HG03439 (cell line): Measurements from ENCODE around the gene CEP57.
"Not testable (repeated sequence)": the region's sequence is repeated elsewhere in the genome, so short reads cannot be mapped to it uniquely, and the experiment has no call there.

Source experiments
- ATAC-seq: cut with Tn5 transposase; IDR thresholded peaks from one replicate; pipeline ENCODE4 v1.9.1; 2021; ENCODE audit warnings: mild to moderate bottlenecking, moderate library complexity; ENCODE audit not compliant: unreplicated experiment

The CEP57 gene

GRCh38 chr11:95795627-95796295 lies 5.5 kb downstream of the CEP57 start:
- no peak for ATAC-seq

- no peak for ATAC-seq
These were observed 6.2 kb downstream of the CEP57 start for GRCh38 chr11:95796501-95796900.

DNA sequence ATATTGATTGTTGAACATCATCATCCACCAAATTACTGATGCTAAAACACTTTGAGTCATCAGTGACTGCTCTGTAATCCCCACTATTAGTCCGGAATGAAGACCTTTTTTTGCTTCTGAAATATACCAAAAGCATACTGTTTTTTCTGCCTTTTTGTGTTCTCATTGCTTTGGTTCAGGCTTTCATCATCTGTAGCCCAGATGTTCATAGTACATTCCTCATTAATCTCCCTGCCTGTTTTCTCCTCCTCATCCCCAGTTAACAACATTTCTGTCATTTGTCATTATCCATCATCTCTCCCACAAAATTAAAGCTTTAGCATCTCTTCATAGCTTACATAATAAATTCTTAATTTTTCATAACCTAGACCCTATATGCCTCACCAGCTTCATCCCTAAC lies 9.2 kb downstream of the CEP57 start:
- no peak for ATAC-seq

DNA sequence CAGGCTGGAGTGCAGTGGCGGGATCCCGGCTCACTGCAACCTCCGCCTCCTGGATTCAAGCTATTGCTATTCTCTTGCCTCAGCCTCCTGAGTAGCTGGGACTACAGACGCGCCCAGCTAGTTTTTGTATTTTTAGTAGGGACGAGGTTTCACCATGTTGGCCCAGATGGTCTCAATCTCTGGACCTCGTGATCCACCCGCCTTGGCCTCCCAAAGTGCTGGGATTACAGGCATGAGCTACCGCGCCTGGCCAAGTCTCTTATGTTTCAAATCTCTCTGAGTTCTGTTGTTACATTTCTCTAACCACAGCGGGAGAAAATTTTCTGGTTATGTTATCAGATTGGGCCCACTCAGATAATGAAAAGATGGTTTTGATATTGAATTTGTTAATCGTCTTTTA lies 10.1 kb downstream of the CEP57 start:
- ATAC-seq, result no peak

GRCh38 chr11:95802806-95803205 lies 12.5 kb downstream of the CEP57 start:
- ATAC-seq, result no peak

DNA sequence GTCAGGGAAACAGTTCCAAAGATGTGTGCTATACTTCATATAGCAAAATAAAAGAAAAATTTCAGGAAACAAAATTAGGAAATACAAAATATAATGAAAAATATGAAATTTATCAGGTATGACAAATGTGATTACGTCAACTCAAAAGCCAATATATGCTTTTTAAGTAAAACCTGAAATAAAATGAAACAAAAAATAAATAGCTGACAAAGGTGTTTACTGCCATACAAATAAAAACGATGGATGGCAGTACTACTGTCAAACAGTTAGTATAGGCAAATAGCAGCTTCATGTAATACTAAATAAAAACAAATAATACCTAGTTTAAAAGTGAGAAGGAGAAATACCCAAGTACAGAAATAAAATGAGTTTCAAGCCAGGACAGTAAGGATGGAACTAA lies 13.7 kb downstream of the CEP57 start:
- no peak for ATAC-seq

- ATAC-seq, result no peak
These were observed 15.6 kb downstream of the CEP57 start for GRCh38 chr11:95805869-95806268.

GRCh38 chr11:95806464-95806863 lies 16.2 kb downstream of the CEP57 start:
- not testable (repeated sequence) for ATAC-seq

DNA sequence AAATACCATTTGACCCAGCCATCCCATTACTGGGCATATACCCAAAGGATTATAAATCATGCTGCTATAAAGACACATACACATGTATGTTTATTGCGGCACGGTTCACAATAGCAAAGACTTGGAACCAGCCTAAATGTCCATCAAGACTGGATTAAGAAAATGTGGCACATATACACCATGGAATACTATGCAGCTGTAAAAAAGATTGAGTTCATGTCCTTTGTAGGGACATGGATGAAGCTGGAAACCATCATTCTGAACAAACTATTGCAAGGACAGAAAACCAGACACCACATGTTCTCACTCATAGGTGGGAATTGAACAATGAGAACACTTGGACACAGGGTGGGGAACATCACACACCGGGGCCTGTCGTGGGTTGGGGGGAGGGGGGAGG lies 20.8 kb downstream of the CEP57 start:
- ATAC-seq, result not testable (repeated sequence)

DNA sequence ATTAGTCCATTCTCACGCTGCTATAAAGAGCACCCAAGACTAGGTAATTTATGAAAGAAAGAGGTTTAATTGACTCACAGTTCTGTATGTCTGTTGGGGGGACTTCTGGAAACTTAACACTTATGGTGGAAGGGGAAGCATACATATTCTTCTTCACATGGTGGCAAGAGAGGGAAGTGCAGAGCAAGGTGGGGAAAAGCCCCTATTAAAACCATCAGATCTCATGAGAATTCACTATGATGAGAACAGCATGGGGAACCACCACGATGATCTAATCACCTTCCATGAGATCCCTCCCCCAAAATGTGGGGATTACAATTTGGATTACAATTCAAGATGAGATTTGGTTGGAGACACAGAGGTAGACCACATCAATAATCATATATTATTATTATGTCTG lies 25.7 kb downstream of the CEP57 start:
- ATAC-seq, result no peak

DNA sequence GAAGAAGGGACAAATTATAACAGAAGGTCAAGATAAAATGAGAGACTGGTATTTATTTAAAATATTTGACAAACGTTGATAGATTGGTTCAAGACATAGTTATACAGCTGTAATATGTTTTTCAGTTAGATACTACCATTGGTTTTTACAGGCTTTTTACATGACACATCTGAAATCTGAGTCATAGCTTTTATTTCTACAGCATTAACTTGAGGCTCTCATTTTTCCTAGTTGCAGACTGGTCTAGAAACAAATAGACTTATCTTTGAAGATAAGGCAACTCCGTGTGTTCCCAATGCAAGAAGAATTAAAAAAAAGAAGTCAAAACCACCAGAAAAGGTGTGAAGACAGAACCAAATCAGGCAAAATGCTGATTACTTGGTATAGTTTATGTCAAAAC lies 31.3 kb downstream of the CEP57 start:
- ATAC-seq, result no peak

DNA sequence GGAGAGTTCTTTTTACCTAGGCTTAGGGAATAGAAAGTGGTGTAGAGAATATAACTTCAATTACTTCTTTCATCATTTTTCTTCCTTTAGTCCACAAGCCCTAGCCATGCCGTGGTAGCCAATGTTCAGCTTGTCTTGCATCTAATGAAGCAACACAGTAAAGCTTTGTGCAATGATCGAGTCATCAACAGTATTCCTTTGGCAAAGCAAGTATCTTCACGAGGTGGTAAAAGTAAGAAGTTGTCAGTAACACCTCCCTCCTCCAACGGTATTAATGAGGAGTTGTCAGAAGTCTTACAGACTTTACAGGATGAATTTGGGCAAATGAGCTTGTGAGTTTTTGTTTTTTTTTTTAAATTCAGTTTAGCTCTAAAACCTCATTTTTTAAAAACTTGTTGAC lies 37.4 kb downstream of the CEP57 start:
- no peak for ATAC-seq

DNA sequence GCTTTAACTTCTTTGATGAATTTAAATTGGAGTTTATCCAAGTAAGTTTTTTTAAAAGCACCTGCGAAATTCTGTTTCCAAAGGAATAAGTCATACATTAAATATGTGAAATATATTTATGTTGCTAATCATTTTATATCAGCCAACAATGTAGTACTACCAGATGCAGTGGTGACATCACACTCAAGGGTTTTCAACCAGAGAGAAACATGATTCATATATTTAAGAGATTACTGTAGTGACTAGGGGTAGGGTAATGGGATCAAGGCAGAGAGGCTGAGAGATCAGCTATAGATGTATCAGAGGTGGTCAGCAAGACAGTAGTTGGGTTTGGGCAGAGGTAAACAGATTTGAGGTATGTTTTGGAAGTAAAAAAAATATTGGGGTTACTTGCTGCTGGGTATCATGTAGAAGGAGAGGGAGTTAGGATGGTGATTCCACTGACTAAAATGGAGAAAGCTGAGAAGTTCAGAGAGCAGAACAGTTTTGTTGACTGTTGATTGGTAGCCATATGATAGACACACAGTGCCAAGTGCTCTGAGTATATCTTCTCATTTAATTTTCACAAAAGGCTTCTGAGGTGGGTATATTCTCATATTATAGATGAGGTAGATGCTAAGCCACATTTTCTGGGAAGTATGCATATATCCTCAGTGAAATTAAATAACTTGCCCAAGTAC lies 39.4 kb downstream of the CEP57 start:
- ATAC-seq, result no peak

DNA sequence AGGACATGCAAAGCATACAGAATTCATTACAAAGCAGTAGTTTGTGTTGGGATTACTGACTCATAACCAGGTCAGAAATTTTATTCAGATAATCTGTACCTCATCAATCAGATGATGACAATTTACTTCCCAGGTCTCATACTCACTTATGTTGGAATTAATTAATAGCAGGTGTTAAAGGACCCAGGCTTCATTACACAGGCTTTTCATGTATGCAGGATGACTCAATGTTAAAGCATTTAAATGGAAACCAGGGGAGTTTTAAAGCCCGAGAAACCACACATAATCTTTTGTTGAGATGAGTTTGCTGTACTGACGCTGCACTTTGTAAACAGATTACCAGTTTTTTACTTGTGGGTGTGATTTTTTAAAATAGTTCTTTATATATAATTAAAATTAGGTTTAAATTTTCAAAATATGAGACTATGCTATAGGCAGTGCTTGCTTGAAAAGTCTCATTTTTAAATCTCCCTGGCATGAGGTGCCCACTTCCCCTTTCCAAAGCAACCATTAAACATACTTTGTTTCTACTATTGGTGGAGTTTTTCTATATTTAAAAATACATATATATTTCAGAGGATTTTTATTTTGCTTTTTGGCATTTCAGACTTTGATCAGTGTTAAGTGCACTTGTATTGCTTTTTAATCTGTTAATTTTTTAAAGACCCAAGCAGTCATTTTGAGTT lies 41.0 kb downstream of the CEP57 start:
- no peak for ATAC-seq

DNA sequence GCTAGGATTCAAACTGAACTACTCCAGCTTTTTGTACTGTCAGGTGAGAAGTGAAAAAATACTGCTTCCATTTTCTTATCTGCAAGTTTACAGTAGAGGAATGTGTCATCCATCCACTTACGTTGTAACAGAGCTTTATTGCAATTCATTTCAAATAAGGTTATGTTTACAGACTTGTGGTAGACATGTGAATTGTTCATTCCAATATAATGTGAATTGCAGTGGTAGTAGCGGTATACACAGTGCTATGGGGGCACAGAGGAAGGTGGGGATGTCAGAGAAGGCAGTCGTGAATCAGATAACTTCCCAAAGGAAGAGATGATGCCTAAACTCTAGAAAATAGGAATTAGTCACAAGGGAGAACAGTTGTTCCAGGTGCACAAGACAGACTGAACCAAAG lies 42.5 kb downstream of the CEP57 start:
- ATAC-seq, result no peak

- no peak for ATAC-seq
These were observed 43.1 kb downstream of the CEP57 start for GRCh38 chr11:95833378-95833777.

GRCh38 chr11:95835351-95835750 lies 45.1 kb downstream of the CEP57 start:
- no peak for ATAC-seq

DNA sequence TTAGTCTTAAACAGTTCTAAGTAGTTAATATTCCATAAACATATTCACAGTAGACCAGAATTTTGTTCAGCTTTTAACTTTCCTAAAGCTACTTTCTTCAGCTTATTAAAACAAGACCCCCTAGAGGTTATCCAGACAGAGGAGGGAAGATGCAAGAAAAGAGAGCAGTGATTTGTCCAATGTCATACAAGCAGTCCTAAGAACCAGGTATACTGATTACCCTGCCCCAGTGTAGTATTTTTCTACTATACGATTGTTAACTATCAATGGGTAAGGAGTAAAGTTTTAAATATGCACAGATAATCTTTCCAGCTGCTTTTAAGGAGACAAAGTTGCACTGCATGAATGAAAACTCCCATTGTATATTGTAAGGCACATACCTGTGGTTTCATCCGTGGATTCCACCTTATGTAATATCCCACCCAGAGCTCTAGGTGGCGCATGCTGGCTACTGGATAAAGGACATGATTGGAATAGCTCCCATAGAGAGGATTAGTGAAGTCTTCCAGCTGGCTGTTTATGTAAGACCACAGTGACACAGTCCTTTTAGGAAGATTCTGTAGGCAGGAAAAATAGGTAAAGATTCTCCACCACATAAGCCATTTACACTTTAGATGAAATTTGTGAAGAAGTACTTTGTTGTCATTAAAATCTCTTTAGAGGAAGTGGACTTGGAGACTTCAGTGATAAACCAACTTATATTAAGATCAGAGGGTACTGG lies 45.6 kb downstream of the CEP57 start:
- peak; percentile 91 for ATAC-seq

GRCh38 chr11:95845167-95845566 lies 54.9 kb downstream of the CEP57 start:
- no peak for ATAC-seq

- peak; percentile 60 for ATAC-seq
These were observed 59.0 kb downstream of the CEP57 start for GRCh38 chr11:95849087-95849825.

DNA sequence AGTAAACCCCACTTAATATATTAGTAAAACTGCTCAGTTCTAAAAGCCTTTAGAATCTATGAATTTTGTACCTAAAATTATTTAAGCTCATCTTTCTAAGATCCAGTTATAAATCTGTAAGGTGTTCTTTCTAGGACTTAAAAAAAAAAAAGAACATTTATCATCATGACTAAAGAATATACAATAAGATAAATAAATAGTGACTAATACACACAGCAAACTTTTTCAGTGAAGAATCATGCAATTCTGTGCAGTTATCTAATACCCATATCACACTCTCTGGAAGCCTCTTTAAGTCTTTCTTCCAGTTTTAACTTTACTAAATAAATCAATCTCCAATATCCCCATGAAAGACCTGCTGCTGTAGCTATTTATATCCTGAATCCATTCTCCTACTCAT lies 59.8 kb downstream of the CEP57 start:
- no peak for ATAC-seq
